GM19351 (cell line): ENCODE results near the gene VAPB.

Experiments
- ATAC-seq: cut with Tn5 transposase; IDR thresholded peaks from one replicate; pipeline ENCODE4 v1.9.1; 2021; ENCODE audit warnings: mild to moderate bottlenecking, moderate library complexity; ENCODE audit not compliant: unreplicated experiment

The VAPB gene

GRCh38 chr20:58433759-58434158, 44.7 kb downstream of the VAPB start:
- no peak for ATAC-seq

GRCh38 chr20:58434326-58434725, 45.3 kb downstream of the VAPB start:
- ATAC-seq = no peak

- ATAC-seq = no peak
Observed at GRCh38 chr20:58435237-58435636, 46.2 kb downstream of the VAPB start.

GRCh38 chr20:58436868-58437645, 48.0 kb downstream of the VAPB start:
- no peak for ATAC-seq

GRCh38 chr20:58438970-58439808, 50.2 kb downstream of the VAPB start:
- ATAC-seq = no peak

GRCh38 chr20:58440021-58440767, 51.2 kb downstream of the VAPB start:
- ATAC-seq = no peak

GRCh38 chr20:58441723-58442122, 52.7 kb downstream of the VAPB start:
- no peak for ATAC-seq

- ATAC-seq = no peak
Observed at GRCh38 chr20:58444746-58445255, 55.8 kb downstream of the VAPB start.

GRCh38 chr20:58446264-58446959, 57.4 kb downstream of the VAPB start:
- no peak for ATAC-seq

GRCh38 chr20:58446960-58447265, 57.9 kb downstream of the VAPB start:
- no peak for ATAC-seq

- no peak for ATAC-seq
Observed at GRCh38 chr20:58447511-58448391, 58.7 kb downstream of the VAPB start.

- no peak for ATAC-seq
Observed at GRCh38 chr20:58448958-58449357, 59.9 kb downstream of the VAPB start.

GRCh38 chr20:58449681-58450221, 60.7 kb downstream of the VAPB start:
- ATAC-seq = no peak

- ATAC-seq = peak; percentile 81
Observed at GRCh38 chr20:58450254-58450653, 61.2 kb downstream of the VAPB start.

- ATAC-seq = no peak
Observed at GRCh38 chr20:58452667-58453255, 63.7 kb downstream of the VAPB start.

GRCh38 chr20:58453391-58453790, 64.4 kb downstream of the VAPB start:
- ATAC-seq = no peak

- no peak for ATAC-seq
Observed at GRCh38 chr20:58454460-58454859, 65.4 kb downstream of the VAPB start.

GRCh38 chr20:58457083-58457695, 68.2 kb downstream of the VAPB start:
- ATAC-seq = no peak
